COLO829 (cell line): ENCODE results near the gene MEPE.
"Not testable (repeated sequence)": the region's sequence is repeated elsewhere in the genome, so short reads cannot be mapped to it uniquely, and the experiment has no call there.

Experiments used
- DNase-seq: peaks from one replicate; pipeline ENCODE4 v3.0.0; 2012; ENCODE audit warnings: low spot score

The MEPE gene

DNA sequence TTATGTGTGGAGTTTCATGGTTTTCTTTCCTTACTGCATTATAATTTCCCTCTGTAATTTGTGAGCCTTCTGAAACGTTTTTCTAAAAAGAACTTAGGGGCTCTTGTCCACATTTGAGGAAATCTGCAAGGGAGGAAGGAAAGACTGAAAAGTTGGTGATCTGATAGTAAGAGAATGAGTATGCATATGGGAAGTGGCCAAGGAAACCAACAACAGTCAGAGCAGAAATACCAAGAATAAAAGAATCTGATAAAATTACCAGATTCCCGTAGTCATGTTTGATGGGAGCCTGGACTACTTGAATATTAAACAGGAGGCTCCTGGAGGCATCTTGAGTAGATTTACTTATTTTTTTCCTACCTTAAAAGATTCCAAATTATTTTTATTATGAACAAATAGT lies 50.1 kb downstream of the MEPE start:
- DNase-seq = no peak

DNA sequence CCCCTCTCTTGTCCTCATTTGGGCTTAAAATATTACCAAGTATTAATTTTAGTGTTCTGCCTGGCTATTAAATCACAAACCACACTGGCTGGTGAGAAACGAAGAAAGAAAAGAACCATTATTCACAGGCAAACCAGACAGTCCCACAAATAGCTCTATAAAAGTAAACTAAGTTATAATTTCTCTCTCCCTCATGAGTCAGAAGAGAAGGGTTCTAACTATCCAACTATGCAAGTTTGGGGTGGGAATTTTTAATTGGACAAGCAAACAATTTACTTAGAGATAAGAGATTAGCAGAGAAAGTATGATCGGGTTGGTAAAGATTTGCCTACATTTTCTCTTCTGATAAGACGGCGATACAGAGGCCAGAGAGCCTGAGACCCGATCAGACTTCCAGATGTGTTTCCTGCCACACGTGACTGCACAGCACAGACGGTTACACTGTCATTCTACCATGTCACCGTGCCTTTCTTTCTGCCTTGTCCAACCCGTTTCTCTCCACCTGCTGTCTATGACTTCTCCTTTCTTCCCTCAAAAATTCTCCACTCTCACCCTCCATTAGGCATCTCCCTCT lies 52.3 kb downstream of the MEPE start:
- DNase-seq = peak; percentile 60

DNA sequence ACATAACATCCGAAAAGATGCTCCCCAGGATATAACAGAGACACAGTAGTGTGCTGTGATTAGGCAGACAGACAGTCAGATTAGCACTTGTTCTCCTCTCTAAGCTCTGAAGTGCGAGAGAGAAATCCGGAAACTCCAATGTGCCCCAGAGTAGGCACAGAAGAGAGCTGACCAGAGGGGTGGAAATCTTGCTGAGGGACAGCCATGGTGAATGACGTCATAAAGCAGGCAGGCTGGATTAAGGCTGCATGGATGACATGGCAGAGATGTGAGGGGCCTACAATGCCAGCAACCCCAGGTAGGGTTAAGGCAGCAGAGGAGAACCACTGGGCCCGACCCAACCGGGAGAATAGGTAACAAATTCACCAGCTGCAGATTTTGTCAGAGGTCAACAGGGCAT lies 53.3 kb downstream of the MEPE start:
- no peak for DNase-seq

DNA sequence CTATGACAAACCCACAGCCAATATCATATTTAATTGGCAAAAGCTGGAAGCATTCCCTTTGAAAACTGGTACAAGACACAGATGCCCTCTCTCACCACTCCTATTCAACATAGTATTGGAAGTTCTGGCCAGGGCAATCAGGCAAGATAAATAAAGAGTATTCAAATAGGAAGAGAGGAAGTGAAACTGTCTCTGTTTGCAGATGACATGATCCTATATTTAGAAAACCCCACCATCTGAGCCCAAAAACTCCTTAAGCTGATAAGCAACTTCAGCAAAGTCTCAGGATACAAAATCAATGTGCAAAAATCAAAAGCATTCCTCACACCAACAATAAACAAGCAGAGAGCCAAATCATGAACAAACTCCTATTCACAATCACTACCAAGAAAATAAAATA lies 58.0 kb downstream of the MEPE start:
- not testable (repeated sequence) for DNase-seq

DNA sequence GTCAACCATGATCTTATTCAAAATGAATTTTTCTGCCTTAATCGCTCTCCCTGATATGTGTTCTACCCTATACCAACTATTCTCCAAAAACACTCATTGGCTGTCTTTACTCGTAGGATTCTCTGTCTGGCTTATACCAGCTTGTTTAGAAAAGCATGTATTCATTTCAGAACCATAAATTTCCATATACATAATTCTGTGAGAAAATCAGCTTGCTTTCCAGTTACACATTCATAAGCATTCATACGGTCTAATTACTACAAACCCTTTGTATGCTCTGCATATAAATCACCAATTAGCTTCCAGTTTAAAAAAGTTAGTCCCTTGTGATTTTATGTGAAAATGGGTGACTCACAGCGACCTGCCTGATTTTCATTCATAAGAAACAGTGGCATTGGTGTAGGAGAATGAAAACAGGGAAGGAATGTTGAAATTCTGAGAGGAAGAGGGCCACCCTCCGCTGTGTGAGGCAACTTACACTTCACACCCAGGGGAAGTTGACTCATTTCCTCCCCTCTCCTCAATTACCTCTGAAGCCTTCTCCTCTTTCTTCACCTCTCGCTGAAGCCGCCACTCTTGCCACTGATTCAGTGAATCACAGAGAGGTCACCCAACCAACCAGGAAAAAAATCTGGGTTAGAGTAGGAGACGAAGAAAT lies 63.3 kb downstream of the MEPE start:
- DNase-seq = peak; percentile 98
